KMS-11 (cell line): Measurements from ENCODE around the gene EIF5AL1.
"Not testable (repeated sequence)": the region's sequence is repeated elsewhere in the genome, so short reads cannot be mapped to it uniquely, and the experiment has no call there.

Experiments used
- H2AFZ ChIP-seq: fragments of 200-600 bp; sonication (generic); 2 replicates; pipeline ENCODE4 v1.6.1; 2016; ENCODE audit warnings: antibody characterized with exemption, mixed run types, low read depth
- H3K27ac ChIP-seq: fragments of 200-600 bp; sonication (generic); 2 replicates; pipeline ENCODE4 v1.6.1; 2016; ENCODE audit warnings: mild to moderate bottlenecking, mixed run types
- H3K27me3 ChIP-seq: fragments of 200-600 bp; sonication (generic); 2 replicates; pipeline ENCODE4 v1.6.1; 2017; ENCODE audit warnings: mild to moderate bottlenecking, low read depth, mixed run types, moderate library complexity; ENCODE audit not compliant: insufficient read depth
- H3K36me3 ChIP-seq: fragments of 200-600 bp; sonication (generic); 2 replicates; pipeline ENCODE4 v1.6.1; 2017; ENCODE audit warnings: mild to moderate bottlenecking, mixed run types; ENCODE audit not compliant: insufficient read depth
- H3K4me1 ChIP-seq: fragments of 200-600 bp; sonication (generic); 2 replicates; pipeline ENCODE4 v1.6.1; 2016; ENCODE audit warnings: mild to moderate bottlenecking, low read depth, mixed run types; ENCODE audit not compliant: poor library complexity, severe bottlenecking
- H3K4me2 ChIP-seq: fragments of 200-600 bp; sonication (generic); 2 replicates; pipeline ENCODE4 v1.7.0; 2016; ENCODE audit warnings: mild to moderate bottlenecking, mixed run types
- H3K4me3 ChIP-seq: fragments of 200-600 bp; sonication (generic); IDR thresholded peaks from 2 replicates; pipeline ENCODE4 v1.6.1; 2017; ENCODE audit warnings: low read depth, low read length, mixed read lengths; ENCODE audit not compliant: insufficient read depth
- H3K79me2 ChIP-seq: fragments of 200-600 bp; sonication (generic); 2 replicates; pipeline ENCODE4 v1.6.1; 2016; ENCODE audit warnings: low read depth, mixed run types; ENCODE audit not compliant: insufficient read depth
- H3K9ac ChIP-seq: fragments of 200-600 bp; sonication (generic); 2 replicates; pipeline ENCODE4 v1.6.1; 2016; ENCODE audit warnings: mild to moderate bottlenecking, mixed run types
- H4K20me1 ChIP-seq: fragments of 200-600 bp; sonication (generic); 2 replicates; pipeline ENCODE4 v1.6.1; 2016; ENCODE audit warnings: mild to moderate bottlenecking, mixed run types; ENCODE audit not compliant: insufficient read depth
- TF ChIP-seq, protein P1 (sequence below): fragments of 200-600 bp; sonication (generic); conservative IDR thresholded peaks from 2 replicates; pipeline ENCODE4 v1.6.1; 2017; ENCODE audit warnings: low read depth, mild to moderate bottlenecking, antibody characterized with exemption, low read length, moderate library complexity, mixed read lengths

The EIF5AL1 gene

DNA sequence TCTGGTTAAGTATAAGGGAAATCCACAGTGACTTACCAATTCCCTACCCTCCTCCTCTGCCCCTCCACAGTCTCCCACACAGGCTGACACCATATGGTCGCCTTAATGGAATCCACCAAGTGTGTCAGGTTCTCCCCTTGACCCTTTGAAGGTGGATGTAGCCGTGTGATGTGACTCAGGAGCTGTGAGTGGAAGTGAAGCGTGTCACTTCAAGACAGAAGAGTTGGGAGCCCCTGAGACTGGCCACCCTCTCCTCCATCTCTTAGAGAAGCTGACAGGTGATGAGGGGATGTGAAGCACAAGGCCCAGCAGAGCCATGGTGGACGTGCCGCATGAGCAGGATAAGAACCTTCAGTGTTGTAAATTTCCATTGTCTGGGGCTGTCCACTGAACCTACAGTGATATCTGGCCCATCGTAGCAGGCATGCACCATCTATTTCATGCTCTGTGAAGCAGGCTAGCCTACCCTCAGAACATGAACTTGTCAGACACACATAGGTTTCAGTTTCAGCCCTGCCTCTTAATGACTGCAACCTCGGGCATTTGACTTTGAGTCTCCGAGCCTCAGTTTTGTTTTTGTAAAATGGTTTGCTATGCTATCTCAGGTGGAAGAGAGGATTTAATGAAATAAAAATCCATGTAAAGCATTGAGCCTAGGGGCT is 12.8 kb downstream of the EIF5AL1 start:
- not testable (repeated sequence) for H3K36me3 ChIP-seq, H3K79me2 ChIP-seq, H3K27me3 ChIP-seq, H4K20me1 ChIP-seq, H3K27ac ChIP-seq, H3K4me3 ChIP-seq, H3K9ac ChIP-seq, H2AFZ ChIP-seq, H3K4me1 ChIP-seq, H3K4me2 ChIP-seq

DNA sequence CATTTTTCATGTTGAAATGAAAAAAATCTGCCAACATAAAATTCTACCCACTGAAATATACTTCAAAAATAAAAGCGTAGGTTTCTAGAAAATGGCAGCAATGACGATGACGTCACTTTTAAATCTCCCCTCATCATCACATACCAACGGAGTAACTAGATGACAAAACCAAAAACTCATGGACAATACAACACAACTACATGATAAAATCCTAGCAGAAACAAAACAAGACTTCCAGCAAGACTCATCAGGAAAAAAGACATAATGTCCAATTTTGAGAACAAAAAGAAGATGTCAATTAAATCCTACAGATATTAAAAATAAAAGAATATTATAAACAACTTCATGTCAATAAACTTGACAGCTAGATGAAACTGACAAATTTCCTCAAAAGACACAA is 15.9 kb downstream of the EIF5AL1 start:
- not testable (repeated sequence) for H3K79me2 ChIP-seq, H3K4me1 ChIP-seq, H2AFZ ChIP-seq, H3K27me3 ChIP-seq, H3K27ac ChIP-seq, H3K9ac ChIP-seq, H4K20me1 ChIP-seq, H3K4me3 ChIP-seq, H3K36me3 ChIP-seq, H3K4me2 ChIP-seq

DNA sequence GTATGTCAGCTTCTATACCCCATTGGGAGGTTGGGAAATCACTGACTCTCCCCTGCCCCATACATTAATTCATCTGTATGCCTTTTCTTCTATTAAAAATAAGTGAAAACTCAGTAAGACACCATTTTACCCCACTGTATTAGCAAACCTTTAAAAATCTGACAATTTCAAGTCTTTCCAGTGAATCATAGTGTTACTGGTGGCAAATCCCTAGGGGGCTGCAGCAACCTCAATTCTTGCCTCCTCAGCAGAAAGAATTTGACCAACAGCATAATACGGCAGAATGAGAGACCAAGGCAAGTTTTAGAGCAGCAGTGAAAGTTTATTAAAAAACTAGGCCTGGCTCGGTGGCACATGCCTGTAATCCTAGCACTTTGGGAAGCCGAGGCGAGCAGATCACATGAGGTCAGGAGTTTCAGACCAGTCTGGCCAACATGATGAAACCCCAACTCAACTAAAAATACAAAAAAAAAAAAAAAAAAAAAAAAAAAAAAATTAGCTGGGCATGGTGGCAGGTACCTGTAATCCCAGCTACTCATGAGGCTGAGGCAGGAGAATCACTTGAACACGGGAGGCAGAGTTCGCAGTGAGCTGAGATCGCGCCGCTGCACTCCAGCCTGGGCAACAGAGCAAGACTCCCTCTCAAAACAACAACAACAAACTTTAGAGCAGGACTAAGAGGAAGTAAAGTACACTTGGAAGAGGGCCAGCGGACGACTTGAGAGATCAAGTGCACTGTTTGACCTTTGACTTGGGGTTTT is 21.0 kb downstream of the EIF5AL1 start:
- not testable (repeated sequence) for H3K27me3 ChIP-seq, H3K4me3 ChIP-seq, H3K27ac ChIP-seq, H2AFZ ChIP-seq, H3K9ac ChIP-seq, H3K4me1 ChIP-seq, H3K79me2 ChIP-seq, H3K36me3 ChIP-seq, H3K4me2 ChIP-seq, H4K20me1 ChIP-seq

DNA sequence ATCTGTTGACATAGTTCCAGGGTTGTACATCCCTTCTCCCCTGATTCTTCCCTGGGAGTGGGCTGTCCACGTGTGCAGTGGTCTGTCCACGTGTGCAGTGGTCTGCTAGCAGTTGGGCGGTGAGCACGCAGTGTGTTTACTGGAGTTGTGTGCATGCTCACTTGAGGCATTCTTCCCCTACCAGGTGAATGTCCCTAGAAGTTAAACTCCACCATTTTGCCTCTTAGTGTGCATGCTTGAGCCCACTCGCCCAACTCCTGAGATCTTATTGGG is 21.5 kb downstream of the EIF5AL1 start:
- H3K79me2 ChIP-seq, H3K27ac ChIP-seq, H3K4me1 ChIP-seq, H3K36me3 ChIP-seq, H2AFZ ChIP-seq, H3K4me2 ChIP-seq, H4K20me1 ChIP-seq, H3K4me3 ChIP-seq, H3K27me3 ChIP-seq, H3K9ac ChIP-seq: not testable (repeated sequence)

DNA sequence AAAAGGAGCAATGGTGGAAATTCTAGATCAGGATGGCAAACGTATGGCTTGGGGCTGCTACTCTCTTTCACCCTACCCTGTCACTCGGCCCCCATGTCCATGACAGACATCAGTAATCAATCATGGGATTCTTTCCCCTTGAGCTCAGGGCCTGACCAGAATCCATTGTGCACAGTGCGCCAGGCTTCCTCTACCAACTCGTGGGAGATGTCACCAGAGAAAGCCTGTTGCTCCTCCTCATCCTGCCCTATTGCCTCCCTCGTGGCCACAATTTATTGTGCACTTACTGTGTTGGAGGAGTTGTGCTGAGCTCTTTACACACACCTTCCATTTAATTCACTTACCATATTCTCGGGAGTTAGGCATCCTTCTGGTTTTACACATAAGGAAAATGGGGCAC is 26.0 kb downstream of the EIF5AL1 start:
- H3K4me1 ChIP-seq, H3K79me2 ChIP-seq, H3K27ac ChIP-seq, H2AFZ ChIP-seq, H3K9ac ChIP-seq, H3K4me2 ChIP-seq, H4K20me1 ChIP-seq, H3K4me3 ChIP-seq, H3K27me3 ChIP-seq, H3K36me3 ChIP-seq: not testable (repeated sequence)

DNA sequence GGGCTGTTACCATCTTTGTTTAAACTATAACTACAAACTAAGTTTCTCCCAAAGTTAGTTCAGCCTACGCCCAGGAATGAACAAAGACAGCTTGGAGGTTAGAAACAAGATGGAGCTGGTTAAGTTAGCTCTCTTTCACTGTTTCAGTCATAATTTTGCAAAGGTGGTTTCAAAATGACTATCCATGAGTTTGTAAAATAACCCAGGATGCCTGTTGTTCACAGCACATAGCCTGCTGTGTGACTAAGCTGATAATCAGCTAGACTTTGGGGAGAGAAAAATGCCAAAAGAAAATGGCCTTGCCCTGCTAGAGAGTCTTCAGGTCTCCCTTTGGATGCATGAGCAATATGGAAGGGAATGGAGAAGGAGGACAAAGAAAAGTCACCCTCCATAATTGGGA is 28.6 kb downstream of the EIF5AL1 start:
- H3K36me3 ChIP-seq, H3K79me2 ChIP-seq, H3K4me3 ChIP-seq, H3K9ac ChIP-seq, H3K4me2 ChIP-seq, H3K27ac ChIP-seq, H3K4me1 ChIP-seq, H4K20me1 ChIP-seq, H2AFZ ChIP-seq, H3K27me3 ChIP-seq: not testable (repeated sequence)

DNA sequence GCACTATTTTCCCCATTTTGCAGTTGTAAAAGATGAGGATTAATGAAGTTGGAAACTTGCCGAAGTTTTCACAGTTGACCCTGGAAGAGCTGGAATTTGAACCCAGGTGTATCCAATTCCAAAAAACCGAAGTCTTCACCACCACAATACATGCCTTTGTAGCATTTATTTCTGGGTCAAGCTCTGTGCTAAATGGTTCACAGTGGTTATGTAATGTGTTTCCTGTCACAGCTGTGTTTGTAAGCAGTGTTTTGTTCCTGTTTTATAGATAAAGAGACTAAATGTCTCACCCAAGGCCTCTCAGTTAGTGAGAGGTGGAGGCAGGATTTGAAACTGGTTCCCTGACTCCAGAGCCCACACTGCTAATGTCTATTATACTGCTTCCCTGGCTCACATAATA is 30.3 kb downstream of the EIF5AL1 start:
- Histone ChIP-seq H4K20me1 (no peaks in the 10 kb centered on the region), H3K4me3 (no peak overlapping the region), H3K36me3 (no peaks in the 10 kb centered on the region), H3K9ac (no peak overlapping the region), H3K79me2 (no peaks in the 10 kb centered on the region), H3K27ac (no peak overlapping the region), H3K4me2 (no peak overlapping the region), H3K27me3 (no peaks in the 10 kb centered on the region), H3K4me1 (no peaks in the 10 kb centered on the region), H2AFZ (no peak overlapping the region)
- TF ChIP-seq, protein P1, sequence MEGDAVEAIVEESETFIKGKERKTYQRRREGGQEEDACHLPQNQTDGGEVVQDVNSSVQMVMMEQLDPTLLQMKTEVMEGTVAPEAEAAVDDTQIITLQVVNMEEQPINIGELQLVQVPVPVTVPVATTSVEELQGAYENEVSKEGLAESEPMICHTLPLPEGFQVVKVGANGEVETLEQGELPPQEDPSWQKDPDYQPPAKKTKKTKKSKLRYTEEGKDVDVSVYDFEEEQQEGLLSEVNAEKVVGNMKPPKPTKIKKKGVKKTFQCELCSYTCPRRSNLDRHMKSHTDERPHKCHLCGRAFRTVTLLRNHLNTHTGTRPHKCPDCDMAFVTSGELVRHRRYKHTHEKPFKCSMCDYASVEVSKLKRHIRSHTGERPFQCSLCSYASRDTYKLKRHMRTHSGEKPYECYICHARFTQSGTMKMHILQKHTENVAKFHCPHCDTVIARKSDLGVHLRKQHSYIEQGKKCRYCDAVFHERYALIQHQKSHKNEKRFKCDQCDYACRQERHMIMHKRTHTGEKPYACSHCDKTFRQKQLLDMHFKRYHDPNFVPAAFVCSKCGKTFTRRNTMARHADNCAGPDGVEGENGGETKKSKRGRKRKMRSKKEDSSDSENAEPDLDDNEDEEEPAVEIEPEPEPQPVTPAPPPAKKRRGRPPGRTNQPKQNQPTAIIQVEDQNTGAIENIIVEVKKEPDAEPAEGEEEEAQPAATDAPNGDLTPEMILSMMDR = no peak

DNA sequence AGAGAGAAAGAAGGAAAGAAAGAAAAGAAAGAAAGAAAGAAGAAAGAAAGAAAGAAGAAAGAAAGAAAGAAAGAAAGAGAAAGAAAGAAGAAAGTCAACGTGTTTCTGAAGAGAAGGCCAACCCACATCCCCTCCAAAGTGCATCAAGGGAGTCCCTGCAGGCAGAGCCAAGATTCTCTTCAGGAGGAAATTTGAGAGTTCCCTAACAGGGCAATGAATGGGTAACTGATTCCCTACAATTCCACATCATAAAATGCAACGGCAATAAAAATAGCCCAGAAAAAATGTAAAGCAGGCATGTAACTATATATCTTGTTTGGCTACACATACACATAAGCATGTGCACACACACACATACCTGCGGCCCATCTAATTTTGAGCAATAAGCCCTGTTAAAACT is 32.1 kb downstream of the EIF5AL1 start:
- not testable (repeated sequence) for H3K9ac ChIP-seq, H3K27me3 ChIP-seq, H3K36me3 ChIP-seq, H3K4me2 ChIP-seq, H4K20me1 ChIP-seq, H3K79me2 ChIP-seq, H3K4me1 ChIP-seq, H3K27ac ChIP-seq, H3K4me3 ChIP-seq, H2AFZ ChIP-seq

DNA sequence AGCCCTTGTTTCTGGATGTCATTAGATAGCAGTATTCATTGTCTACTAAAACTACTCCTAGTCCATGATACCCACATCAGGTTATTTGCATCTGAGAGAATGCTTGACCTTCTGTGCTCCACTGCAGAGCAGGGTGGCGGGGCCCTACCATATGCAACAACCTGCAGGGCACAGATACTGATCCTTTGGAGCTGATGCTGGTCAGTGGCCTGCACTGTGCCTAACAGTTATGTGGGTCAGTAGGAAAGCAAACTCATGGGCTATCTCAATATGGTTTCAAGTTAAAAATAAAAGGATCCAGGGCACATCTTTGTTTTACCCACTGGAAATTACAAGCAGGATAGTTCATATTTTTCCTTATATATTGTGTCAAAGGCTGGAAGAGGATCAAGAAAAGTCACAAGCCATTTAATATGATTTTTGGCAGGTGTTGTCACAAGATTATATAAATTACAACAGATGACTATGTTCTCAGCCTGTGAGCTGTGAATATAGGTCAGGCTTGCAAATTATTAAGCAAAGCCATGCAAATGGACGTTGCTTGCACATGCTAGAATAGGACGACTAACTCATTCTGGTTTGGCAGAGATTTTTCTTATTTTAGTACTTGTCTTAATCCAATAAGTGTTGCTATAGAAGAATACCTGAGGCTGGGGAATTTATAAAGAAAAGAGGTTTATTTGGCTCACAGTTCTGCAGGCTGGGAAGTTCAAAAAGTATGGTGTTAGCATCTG is 32.8 kb downstream of the EIF5AL1 start:
- not testable (repeated sequence) for H3K9ac ChIP-seq, H3K79me2 ChIP-seq, H3K27ac ChIP-seq, H3K4me3 ChIP-seq, H3K4me2 ChIP-seq, H3K4me1 ChIP-seq, H3K27me3 ChIP-seq, H4K20me1 ChIP-seq, H2AFZ ChIP-seq, H3K36me3 ChIP-seq
